Measurements from ENCODE around the gene TNFRSF11A. TPM values are rescaled to one million over a fixed set of nuclear protein-coding genes. Genes with fewer than 3 reads are reported as not detected.

The TNFRSF11A gene
- polyA plus RNA-seq, 1 donor from 2014 or later, result not detected

- Histone ChIP-seq H2AFZ (ENCODE audit: low read depth, low read length) (no peak overlapping the region), H3K4me2 (ENCODE audit: low read length) (no peak overlapping the region), H3K79me2 (replicated peaks; ENCODE audit: insufficient read depth, low read length) (no peaks in the 10 kb centered on the region), H3K36me3 (ENCODE audit: insufficient read depth, low read length) (no peaks in the 10 kb centered on the region), H3K27ac (ENCODE audit: low read length) (no peak overlapping the region), H3F3A (ENCODE audit: insufficient read depth, low read length, poor library complexity, severe bottlenecking) (no peaks in the 10 kb centered on the region), H4K20me1 (ENCODE audit: insufficient read depth) (no peaks in the 10 kb centered on the region), H3K9me3 (ENCODE audit: low read length) (no peaks in the 10 kb centered on the region), H3K9me2 (ENCODE audit: insufficient read depth, low read length) (no peaks in the 10 kb centered on the region), H3K27me3 (ENCODE audit: insufficient read depth, low read depth, low read length) (no peaks in the 10 kb centered on the region), H3K4me3 (ENCODE audit: low read length) (no peak overlapping the region), H3K9ac (ENCODE audit: low read length) (no peak overlapping the region)
- TF ChIP-seq, protein P1, sequence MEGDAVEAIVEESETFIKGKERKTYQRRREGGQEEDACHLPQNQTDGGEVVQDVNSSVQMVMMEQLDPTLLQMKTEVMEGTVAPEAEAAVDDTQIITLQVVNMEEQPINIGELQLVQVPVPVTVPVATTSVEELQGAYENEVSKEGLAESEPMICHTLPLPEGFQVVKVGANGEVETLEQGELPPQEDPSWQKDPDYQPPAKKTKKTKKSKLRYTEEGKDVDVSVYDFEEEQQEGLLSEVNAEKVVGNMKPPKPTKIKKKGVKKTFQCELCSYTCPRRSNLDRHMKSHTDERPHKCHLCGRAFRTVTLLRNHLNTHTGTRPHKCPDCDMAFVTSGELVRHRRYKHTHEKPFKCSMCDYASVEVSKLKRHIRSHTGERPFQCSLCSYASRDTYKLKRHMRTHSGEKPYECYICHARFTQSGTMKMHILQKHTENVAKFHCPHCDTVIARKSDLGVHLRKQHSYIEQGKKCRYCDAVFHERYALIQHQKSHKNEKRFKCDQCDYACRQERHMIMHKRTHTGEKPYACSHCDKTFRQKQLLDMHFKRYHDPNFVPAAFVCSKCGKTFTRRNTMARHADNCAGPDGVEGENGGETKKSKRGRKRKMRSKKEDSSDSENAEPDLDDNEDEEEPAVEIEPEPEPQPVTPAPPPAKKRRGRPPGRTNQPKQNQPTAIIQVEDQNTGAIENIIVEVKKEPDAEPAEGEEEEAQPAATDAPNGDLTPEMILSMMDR (IDR thresholded peaks at IDR 0.05; ENCODE audit: poor library complexity, severe bottlenecking), result no peak
- no peak for TF ChIP-seq POLR2AphosphoS5 (IDR thresholded peaks at IDR 0.05)
- TF ChIP-seq SMC3 (conservative IDR thresholded peaks at IDR 0.05; ENCODE audit: poor library complexity), result no peak
- no peak for TF ChIP-seq EP300 (conservative IDR thresholded peaks at IDR 0.05; ENCODE audit: poor library complexity, severe bottlenecking)
- no peak for TF ChIP-seq EZH2 (IDR thresholded peaks at IDR 0.05; ENCODE audit: borderline replicate concordance, insufficient read depth, low read length, poor library complexity, severe bottlenecking)
- TF ChIP-seq RAD21 (conservative IDR thresholded peaks at IDR 0.05), result no peak
- TF ChIP-seq MXI1 (conservative IDR thresholded peaks at IDR 0.05; ENCODE audit: poor library complexity, severe bottlenecking), result no peak
- TF ChIP-seq TAF1 (IDR thresholded peaks at IDR 0.05; ENCODE audit: low read depth), result no peak
- TF ChIP-seq, protein P2, sequence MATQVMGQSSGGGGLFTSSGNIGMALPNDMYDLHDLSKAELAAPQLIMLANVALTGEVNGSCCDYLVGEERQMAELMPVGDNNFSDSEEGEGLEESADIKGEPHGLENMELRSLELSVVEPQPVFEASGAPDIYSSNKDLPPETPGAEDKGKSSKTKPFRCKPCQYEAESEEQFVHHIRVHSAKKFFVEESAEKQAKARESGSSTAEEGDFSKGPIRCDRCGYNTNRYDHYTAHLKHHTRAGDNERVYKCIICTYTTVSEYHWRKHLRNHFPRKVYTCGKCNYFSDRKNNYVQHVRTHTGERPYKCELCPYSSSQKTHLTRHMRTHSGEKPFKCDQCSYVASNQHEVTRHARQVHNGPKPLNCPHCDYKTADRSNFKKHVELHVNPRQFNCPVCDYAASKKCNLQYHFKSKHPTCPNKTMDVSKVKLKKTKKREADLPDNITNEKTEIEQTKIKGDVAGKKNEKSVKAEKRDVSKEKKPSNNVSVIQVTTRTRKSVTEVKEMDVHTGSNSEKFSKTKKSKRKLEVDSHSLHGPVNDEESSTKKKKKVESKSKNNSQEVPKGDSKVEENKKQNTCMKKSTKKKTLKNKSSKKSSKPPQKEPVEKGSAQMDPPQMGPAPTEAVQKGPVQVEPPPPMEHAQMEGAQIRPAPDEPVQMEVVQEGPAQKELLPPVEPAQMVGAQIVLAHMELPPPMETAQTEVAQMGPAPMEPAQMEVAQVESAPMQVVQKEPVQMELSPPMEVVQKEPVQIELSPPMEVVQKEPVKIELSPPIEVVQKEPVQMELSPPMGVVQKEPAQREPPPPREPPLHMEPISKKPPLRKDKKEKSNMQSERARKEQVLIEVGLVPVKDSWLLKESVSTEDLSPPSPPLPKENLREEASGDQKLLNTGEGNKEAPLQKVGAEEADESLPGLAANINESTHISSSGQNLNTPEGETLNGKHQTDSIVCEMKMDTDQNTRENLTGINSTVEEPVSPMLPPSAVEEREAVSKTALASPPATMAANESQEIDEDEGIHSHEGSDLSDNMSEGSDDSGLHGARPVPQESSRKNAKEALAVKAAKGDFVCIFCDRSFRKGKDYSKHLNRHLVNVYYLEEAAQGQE (IDR thresholded peaks at IDR 0.05; ENCODE audit: borderline replicate concordance), result no peak
These were observed 77.3 kb downstream of the TNFRSF11A start for GRCh38 chr18:62402342-62402948.

- H3K9me2 ChIP-seq (ENCODE audit: insufficient read depth, low read length), result no peaks in the 10 kb centered on the region
- H3K4me2 ChIP-seq (ENCODE audit: low read length), result no peak overlapping the region
- no peak overlapping the region for H3K4me3 ChIP-seq (ENCODE audit: low read length)
- H3K79me2 ChIP-seq (replicated peaks; ENCODE audit: insufficient read depth, low read length), result no peaks in the 10 kb centered on the region
- no peaks in the 10 kb centered on the region for H3F3A ChIP-seq (ENCODE audit: insufficient read depth, low read length, poor library complexity, severe bottlenecking)
- no peaks in the 10 kb centered on the region for H4K20me1 ChIP-seq (ENCODE audit: insufficient read depth)
- TF ChIP-seq, protein P1 (IDR thresholded peaks at IDR 0.05; ENCODE audit: poor library complexity, severe bottlenecking), result no peak
- TF ChIP-seq MXI1 (conservative IDR thresholded peaks at IDR 0.05; ENCODE audit: poor library complexity, severe bottlenecking) (no peak), EP300 (conservative IDR thresholded peaks at IDR 0.05; ENCODE audit: poor library complexity, severe bottlenecking) (no peak), POLR2AphosphoS5 (IDR thresholded peaks at IDR 0.05) (no peak), TAF1 (IDR thresholded peaks at IDR 0.05; ENCODE audit: low read depth) (no peak), RAD21 (conservative IDR thresholded peaks at IDR 0.05) (no peak), EZH2 (IDR thresholded peaks at IDR 0.05; ENCODE audit: borderline replicate concordance, insufficient read depth, low read length, poor library complexity, severe bottlenecking) (no peak), SMC3 (conservative IDR thresholded peaks at IDR 0.05; ENCODE audit: poor library complexity) (no peak)
- TF ChIP-seq, protein P2 (IDR thresholded peaks at IDR 0.05; ENCODE audit: borderline replicate concordance), result no peak
- no peak overlapping the region for H3K9ac ChIP-seq (ENCODE audit: low read length)
- H3K9me3 ChIP-seq (ENCODE audit: low read length), result no peaks in the 10 kb centered on the region
- no peak overlapping the region for H3K27ac ChIP-seq (ENCODE audit: low read length)
- no peak overlapping the region for H2AFZ ChIP-seq (ENCODE audit: low read depth, low read length)
- no peaks in the 10 kb centered on the region for H3K36me3 ChIP-seq (ENCODE audit: insufficient read depth, low read length)
- H3K27me3 ChIP-seq (ENCODE audit: insufficient read depth, low read depth, low read length), result no peaks in the 10 kb centered on the region
These were observed 78.0 kb downstream of the TNFRSF11A start for GRCh38 chr18:62403120-62403519.

Data from neural cell (in vitro differentiated cells).